CD14-positive monocyte (primary cell): Measurements from ENCODE around the gene BACE1-AS. TPM values are rescaled to one million over a fixed set of nuclear protein-coding genes. Genes with fewer than 3 reads are reported as not detected.
"Not testable (repeated sequence)": the region's sequence is repeated elsewhere in the genome, so short reads cannot be mapped to it uniquely, and the experiment has no call there.

ENCODE experiments used
- DNase-seq, 3 donors: peaks; one replicate each; pipeline ENCODE4 v3.0.0-alpha.2; 2011 to 2022
- H2AFZ ChIP-seq: 2 replicates; pipeline ENCODE4 v1.6.0; 2012; ENCODE audit warnings: mild to moderate bottlenecking, low read depth, low read length, inconsistent platforms; ENCODE audit not compliant: insufficient read depth, poor library complexity, severe bottlenecking
- H3K27ac ChIP-seq, 2 donors: 1 replicate in 1 of 2; 2 replicates in 1 of 2; pipeline ENCODE4 v1.5.1; 2012 to 2013; ENCODE audit warnings: low read length in 2 of 2, control low read depth in 1 of 2, inconsistent platforms in 1 of 2, low read depth in 1 of 2, mild to moderate bottlenecking in 1 of 2
- H3K27me3 ChIP-seq, 2 donors: one replicate each; pipeline versions ENCODE4 v1.6.0 to v1.6.1; 2011 to 2013; ENCODE audit warnings: low read length in 2 of 2; ENCODE audit not compliant: control insufficient read depth in 2 of 2, insufficient read depth in 2 of 2
- H3K36me3 ChIP-seq, 2 donors: replicated peaks in 1 of 2; 1 replicate in 1 of 2; 2 replicates in 1 of 2; pipeline versions ENCODE4 v1.5.1 to v1.6.1; 2012 to 2013; ENCODE audit warnings: low read length in 2 of 2, control low read depth in 1 of 2, inconsistent platforms in 1 of 2, mild to moderate bottlenecking in 1 of 2; ENCODE audit not compliant: insufficient read depth in 2 of 2, control insufficient read depth in 1 of 2
- H3K4me1 ChIP-seq, 2 donors: 1 replicate in 1 of 2; 2 replicates in 1 of 2; pipeline versions ENCODE4 v1.5.1 to v1.6.1; 2012 to 2013; ENCODE audit warnings: low read length in 2 of 2, control low read depth in 1 of 2, inconsistent platforms in 1 of 2, mild to moderate bottlenecking in 1 of 2, moderate library complexity in 1 of 2; ENCODE audit not compliant: insufficient read depth in 2 of 2, control insufficient read depth in 1 of 2
- H3K4me2 ChIP-seq: replicated peaks from 2 replicates; pipeline ENCODE3; 2012; ENCODE audit warnings: low read length, moderate library complexity, mild to moderate bottlenecking; ENCODE audit not compliant: poor library complexity, severe bottlenecking; ENCODE audit errors: extremely low read depth
- H3K4me3 ChIP-seq, 3 experiments: fragments of 200-600 bp in 1 of 3; sonication (generic) in 1 of 3; replicated peaks in 1 of 3; 1 replicate in 2 of 3; 2 replicates in 1 of 3; pipeline ENCODE4 v1.5.1; 2011 to 2013; ENCODE audit warnings: low read length in 3 of 3, mild to moderate bottlenecking in 3 of 3, control low read depth in 2 of 3, low read depth in 2 of 3, inconsistent platforms in 1 of 3, moderate library complexity in 1 of 3
- H3K79me2 ChIP-seq: 2 replicates; pipeline ENCODE4 v1.6.0; 2012; ENCODE audit warnings: mild to moderate bottlenecking, control low read depth, inconsistent platforms, low read length, moderate library complexity; ENCODE audit not compliant: insufficient read depth
- H3K9ac ChIP-seq: 2 replicates; pipeline ENCODE4 v1.6.0; 2017; ENCODE audit warnings: low read length, mild to moderate bottlenecking; ENCODE audit not compliant: insufficient read depth, poor library complexity, severe bottlenecking
- H3K9me3 ChIP-seq, 2 donors: replicated peaks in 1 of 2; 1 replicate in 1 of 2; 2 replicates in 1 of 2; pipeline versions ENCODE4 v1.5.1 to v1.6.1; 2012 to 2013; ENCODE audit warnings: low read length in 2 of 2, control low read depth in 1 of 2; ENCODE audit not compliant: control insufficient read depth in 1 of 2, insufficient read depth in 1 of 2
- H4K20me1 ChIP-seq: 2 replicates; pipeline ENCODE4 v1.6.0; 2012; ENCODE audit warnings: mild to moderate bottlenecking, low read length, control low read depth, moderate library complexity; ENCODE audit not compliant: insufficient read depth
- H3K27ac Mint-ChIP-seq, 7 donors: one replicate each; pipeline ENCODE4 v1.8.0; 2020; ENCODE audit warnings: mild to moderate bottlenecking in 7 of 7, mixed read lengths in 7 of 7, moderate library complexity in 6 of 7, inconsistent platforms in 2 of 7
- H3K27me3 Mint-ChIP-seq, 3 donors: one replicate each; pipeline ENCODE4 v1.8.0; 2021 to 2022; ENCODE audit warnings: low read depth in 3 of 3, mild to moderate bottlenecking in 3 of 3, mixed read lengths in 3 of 3, moderate library complexity in 3 of 3, inconsistent platforms in 1 of 3
- H3K36me3 Mint-ChIP-seq, 2 donors: one replicate each; pipeline ENCODE4 v1.8.0; 2020; ENCODE audit warnings: mixed read lengths in 2 of 2, inconsistent platforms in 1 of 2, mild to moderate bottlenecking in 1 of 2
- H3K4me1 Mint-ChIP-seq: one replicate; pipeline ENCODE4 v1.8.0; 2020; ENCODE audit warnings: mild to moderate bottlenecking, mixed read lengths
- H3K4me3 Mint-ChIP-seq, 2 donors: one replicate each; pipeline ENCODE4 v1.8.0; 2020; ENCODE audit warnings: mild to moderate bottlenecking in 2 of 2, mixed read lengths in 2 of 2, moderate library complexity in 1 of 2
- H3K9me3 Mint-ChIP-seq, 7 donors: one replicate each; pipeline ENCODE4 v1.8.0; 2020 to 2022; ENCODE audit warnings: mixed read lengths in 7 of 7, mild to moderate bottlenecking in 6 of 7, moderate library complexity in 6 of 7, inconsistent platforms in 2 of 7
- WGBS: methylation state at CpG from one replicate; pipeline ENCODE4 v1.1.5; 2013; ENCODE audit warnings: missing lambda C conversion rate; ENCODE audit not compliant: insufficient coverage; 5-methylcytosine and 5-hydroxymethylcytosine counted together
- intact Hi-C, 2 donors: fragments of 100-400 bp; cut with micrococcal nuclease; formaldehyde crosslinking; loops; one replicate each; pipeline versions ENCODE4 v1.15.0 to v1.15.1; 2023
- polyA plus RNA-seq, 3 donors: library from polyadenylated mRNA; depleted of rRNA in 1 of 3; unstranded in 2 of 3; stranded (reverse) in 1 of 3; fragments of 300-500 nt in 2 of 3; fragments of >200 nt in 1 of 3; fragmentation: Illumina TruSeq in 2 of 3; gene quantifications; 1 replicate in 2 of 3; 2 replicates in 1 of 3; pipeline ENCODE4 v1.2.3, GENCODE V29; 2012 to 2021
- TF ChIP-seq, protein P1 (sequence below): fragments of 200-600 bp; IDR thresholded peaks from one replicate; pipeline ENCODE4 v1.8.0; 2022; ENCODE audit warnings: antibody characterized with exemption, mild to moderate bottlenecking

BACE1-AS gene
- polyA plus RNA-seq, 3 donors: 2.7 TPM; not detected in 2

GRCh38 chr11:117319214-117319840 lies 28.2 kb downstream of the BACE1-AS start:
- H3K27ac Mint-ChIP-seq: peak overlapping the region in 1 of 7 donors; percentile 18
- Histone ChIP-seq H4K20me1 (no peaks in the 10 kb centered on the region), H3K36me3 (no peaks in the 10 kb centered on the region), H3K27me3 (peaks cover 5 to 10% of the 10 kb centered on the region in 2 donors), H3K4me2 (no peak overlapping the region), H3K4me3 (no peak overlapping the region), H3K4me1 (peaks cover 19 to 21% of the 10 kb centered on the region in 2 donors), H3K9ac (no peak overlapping the region), H3K79me2 (peaks cover 6% of the 10 kb centered on the region), H3K9me3 (no peaks in the 10 kb centered on the region), H3K27ac (no peak overlapping the region), H2AFZ (no peak overlapping the region)
- H3K4me3 Mint-ChIP-seq: no peak overlapping the region
- WGBS: no CpG with 5 or more reads among the region's 5 CpGs
- peaks cover 0 to 3% (median 0%) of the 10 kb centered on the region in 7 donors for H3K9me3 Mint-ChIP-seq
- peaks cover 3% of the 10 kb centered on the region in 2 donors for H3K36me3 Mint-ChIP-seq
- H3K27me3 Mint-ChIP-seq: peaks cover 11 to 29% (median 19%) of the 10 kb centered on the region in 3 donors
- peaks cover 16% of the 10 kb centered on the region for H3K4me1 Mint-ChIP-seq
- DNase-seq: no peak
- intact Hi-C loops: no loop called here
- TF ChIP-seq, protein P1, sequence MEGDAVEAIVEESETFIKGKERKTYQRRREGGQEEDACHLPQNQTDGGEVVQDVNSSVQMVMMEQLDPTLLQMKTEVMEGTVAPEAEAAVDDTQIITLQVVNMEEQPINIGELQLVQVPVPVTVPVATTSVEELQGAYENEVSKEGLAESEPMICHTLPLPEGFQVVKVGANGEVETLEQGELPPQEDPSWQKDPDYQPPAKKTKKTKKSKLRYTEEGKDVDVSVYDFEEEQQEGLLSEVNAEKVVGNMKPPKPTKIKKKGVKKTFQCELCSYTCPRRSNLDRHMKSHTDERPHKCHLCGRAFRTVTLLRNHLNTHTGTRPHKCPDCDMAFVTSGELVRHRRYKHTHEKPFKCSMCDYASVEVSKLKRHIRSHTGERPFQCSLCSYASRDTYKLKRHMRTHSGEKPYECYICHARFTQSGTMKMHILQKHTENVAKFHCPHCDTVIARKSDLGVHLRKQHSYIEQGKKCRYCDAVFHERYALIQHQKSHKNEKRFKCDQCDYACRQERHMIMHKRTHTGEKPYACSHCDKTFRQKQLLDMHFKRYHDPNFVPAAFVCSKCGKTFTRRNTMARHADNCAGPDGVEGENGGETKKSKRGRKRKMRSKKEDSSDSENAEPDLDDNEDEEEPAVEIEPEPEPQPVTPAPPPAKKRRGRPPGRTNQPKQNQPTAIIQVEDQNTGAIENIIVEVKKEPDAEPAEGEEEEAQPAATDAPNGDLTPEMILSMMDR: no peak

DNA sequence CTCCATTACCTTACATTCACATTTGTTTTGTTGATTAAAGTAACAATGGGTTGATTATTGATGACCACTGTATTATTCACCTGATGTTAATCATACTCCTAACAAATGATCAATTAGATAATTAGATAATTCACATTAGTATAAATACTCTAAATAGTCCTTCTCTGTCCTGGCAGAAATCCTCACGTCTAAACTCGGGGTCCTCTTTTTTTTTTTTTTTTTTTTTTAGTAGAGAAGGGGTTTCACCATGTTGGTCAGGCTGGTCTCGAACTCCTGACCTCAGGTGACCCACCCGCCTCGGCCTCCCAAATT lies 36.1 kb downstream of the BACE1-AS start:
- not testable (repeated sequence) for H4K20me1 ChIP-seq, H3K4me1 Mint-ChIP-seq, H3K36me3 Mint-ChIP-seq, H3K9me3 Mint-ChIP-seq, H3K79me2 ChIP-seq, H3K27me3 Mint-ChIP-seq, H3K36me3 ChIP-seq, H3K9me3 ChIP-seq, H3K27me3 ChIP-seq, H2AFZ ChIP-seq, DNase-seq, H3K9ac ChIP-seq, H3K4me3 Mint-ChIP-seq
- Histone ChIP-seq H3K4me3 (peak overlapping the region in 2 of 3 experiments; percentile 1 to 91), H3K27ac (peak overlapping the region in 1 of 2 donors; percentile 78), H3K4me1 (peaks cover 11 to 14% of the 10 kb centered on the region in 2 donors), H3K4me2 (peak overlapping the region; percentile 84)
- H3K27ac Mint-ChIP-seq: peak overlapping the region in 1 of 7 donors; percentile 3
- WGBS: 30% methylated on average over 3 of the region's 5 CpGs
- intact Hi-C loops: loop anchor here in 1 of 2 donors (10.0 kb wide), 1 partner anchor 542 kb away; the partner anchor contains the start of gene ZPR1
